ENCODE data around the gene MRTFA.

DNA sequence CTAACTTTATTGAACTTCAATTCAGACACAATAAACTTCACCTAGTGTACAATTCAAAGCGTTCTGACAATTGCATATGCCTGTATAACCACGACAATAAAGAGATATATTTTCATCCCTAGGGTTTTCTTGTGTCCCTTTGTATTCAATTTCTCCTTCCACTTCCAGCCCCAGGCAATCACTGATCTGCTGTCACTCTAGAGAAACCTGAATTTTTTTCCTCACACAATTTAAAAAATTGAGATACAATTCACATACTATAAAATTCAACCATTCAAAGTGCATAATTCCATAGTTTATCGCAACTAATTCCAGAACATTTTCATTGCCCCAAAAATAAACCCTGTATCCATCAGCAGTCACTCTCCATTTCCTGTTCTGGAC is 116.6 kb downstream of the MRTFA start:
- TF ChIP-seq ARNT (IDR thresholded peaks at IDR 0.05) (no peak), FOXA1 (IDR thresholded peaks at IDR 0.05) (no peak), LEF1 (IDR thresholded peaks at IDR 0.05; ENCODE audit: borderline replicate concordance) (no peak), FOXM1 (IDR thresholded peaks at IDR 0.05; ENCODE audit: borderline replicate concordance) (no peak), SUZ12 (IDR thresholded peaks at IDR 0.05) (no peak), SP1 (IDR thresholded peaks at IDR 0.05) (no peak), CTBP1 (IDR thresholded peaks at IDR 0.05; ENCODE audit: borderline replicate concordance) (no peak), FOXK2 (IDR thresholded peaks at IDR 0.05) (no peak), ELF4 (IDR thresholded peaks at IDR 0.05) (no peak), ZNF384 (IDR thresholded peaks at IDR 0.05) (no peak), L3MBTL2 (conservative IDR thresholded peaks at IDR 0.05) (no peak), BHLHE40 (IDR thresholded peaks at IDR 0.05; ENCODE audit: borderline replicate concordance) (no peak)
